NCI-H1417 treated with DMSO at 0.1 percent for 48 hours (cell line): ENCODE data around the gene KDM4C.
"Not testable (repeated sequence)": the region's sequence is repeated elsewhere in the genome, so short reads cannot be mapped to it uniquely, and the experiment has no call there.

Source experiments
- DNase-seq: peaks from one replicate; lab custom pipeline; 2025; lab: John Stamatoyannopoulos, UW

Gene KDM4C

DNA sequence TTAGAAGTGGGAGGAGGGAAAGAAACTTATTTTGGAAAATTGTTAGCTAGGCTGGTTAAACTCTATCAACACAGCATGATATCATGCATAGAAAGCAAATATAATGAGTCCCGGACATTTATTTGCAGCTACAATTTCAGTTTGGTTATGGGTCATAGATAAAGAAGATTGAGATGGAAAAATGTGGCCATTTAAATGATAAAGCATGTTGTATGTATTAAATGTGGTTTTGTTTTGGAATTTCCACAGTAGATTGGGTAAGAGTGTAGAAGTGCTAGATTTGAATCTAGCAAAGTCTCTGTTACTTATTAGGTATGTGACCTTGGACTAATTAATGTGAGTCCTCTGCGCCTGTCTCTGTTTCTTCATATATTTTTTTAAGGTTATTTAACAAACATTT is 217.4 kb downstream of the KDM4C start:
- DNase-seq: no peak

GRCh38 chr9:6977761-6978160 is 220.0 kb downstream of the KDM4C start:
- no peak for DNase-seq

DNA sequence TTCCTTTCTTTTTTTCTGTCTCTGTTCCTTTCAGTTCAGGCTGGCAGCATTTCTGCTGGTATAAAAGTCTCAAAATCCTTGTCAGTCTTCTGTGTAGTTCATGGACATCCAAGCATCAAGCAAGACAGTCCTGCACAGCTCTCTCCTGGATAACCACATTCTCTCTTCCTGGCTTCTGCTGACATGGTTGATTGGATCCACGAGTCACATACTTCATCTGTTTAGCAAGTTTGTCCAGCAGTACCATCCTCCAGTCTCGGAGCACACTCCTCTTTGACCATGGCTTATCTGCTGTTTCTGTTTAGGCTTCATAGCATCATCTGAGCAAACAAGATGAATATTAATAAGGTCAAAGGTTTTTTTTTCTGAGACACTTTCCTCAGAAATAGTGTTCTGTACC is 220.8 kb downstream of the KDM4C start:
- DNase-seq: no peak

- DNase-seq: no peak
Measured at GRCh38 chr9:6984941-6985578, 227.3 kb downstream of the KDM4C start.

GRCh38 chr9:6986141-6986815 is 228.5 kb downstream of the KDM4C start:
- DNase-seq: no peak

GRCh38 chr9:6987381-6987780 is 229.6 kb downstream of the KDM4C start:
- DNase-seq: no peak

- no peak for DNase-seq
Measured at GRCh38 chr9:6991418-6991817, 233.6 kb downstream of the KDM4C start.

GRCh38 chr9:6996061-6996854 is 238.5 kb downstream of the KDM4C start:
- DNase-seq: no peak

DNA sequence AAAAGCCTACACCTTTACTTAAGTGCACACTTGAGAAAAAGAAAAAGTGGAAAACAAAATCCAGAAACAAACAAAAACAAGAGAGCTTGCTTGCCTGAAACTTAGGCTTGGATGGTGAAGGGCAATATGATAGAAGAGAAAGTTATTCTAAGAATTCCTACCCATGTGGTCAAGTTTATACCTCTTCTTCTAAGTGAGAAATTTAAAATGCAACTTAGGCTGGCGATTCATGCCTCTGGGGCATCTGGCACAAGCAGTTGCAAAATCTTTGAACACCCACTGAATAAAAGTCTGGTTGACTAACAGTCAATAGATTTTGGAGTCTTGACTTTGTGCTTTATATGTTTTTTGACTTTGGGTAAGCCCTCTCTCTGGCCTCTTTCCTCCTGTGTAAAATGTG is 239.6 kb downstream of the KDM4C start:
- no peak for DNase-seq

- DNase-seq: no peak
Measured at GRCh38 chr9:6999794-7000193, 242.0 kb downstream of the KDM4C start.

- DNase-seq: no peak
Measured at GRCh38 chr9:7001571-7001970, 243.8 kb downstream of the KDM4C start.

- no peak for DNase-seq
Measured at GRCh38 chr9:7003861-7004260, 246.1 kb downstream of the KDM4C start.

GRCh38 chr9:7006417-7006816 is 248.6 kb downstream of the KDM4C start:
- no peak for DNase-seq

DNA sequence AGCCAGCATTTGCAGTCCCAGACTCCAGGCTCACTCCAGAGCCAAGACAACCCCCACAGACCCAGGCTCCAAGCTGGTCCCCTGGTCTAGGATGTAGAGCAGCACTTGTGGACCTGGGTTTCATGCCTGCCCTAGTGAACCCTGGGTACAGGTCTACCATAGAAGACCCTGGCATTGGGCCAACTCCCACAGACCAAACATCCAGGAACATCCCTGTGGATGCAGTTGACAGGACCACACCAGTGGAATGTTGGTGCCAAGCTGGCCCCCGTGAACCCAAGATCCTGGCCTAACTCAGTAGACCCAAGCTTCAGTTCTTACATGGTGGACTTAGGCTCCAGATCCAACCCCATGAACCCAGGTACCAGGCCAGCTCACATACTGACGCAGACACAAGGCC is 250.6 kb downstream of the KDM4C start:
- DNase-seq: no peak

DNA sequence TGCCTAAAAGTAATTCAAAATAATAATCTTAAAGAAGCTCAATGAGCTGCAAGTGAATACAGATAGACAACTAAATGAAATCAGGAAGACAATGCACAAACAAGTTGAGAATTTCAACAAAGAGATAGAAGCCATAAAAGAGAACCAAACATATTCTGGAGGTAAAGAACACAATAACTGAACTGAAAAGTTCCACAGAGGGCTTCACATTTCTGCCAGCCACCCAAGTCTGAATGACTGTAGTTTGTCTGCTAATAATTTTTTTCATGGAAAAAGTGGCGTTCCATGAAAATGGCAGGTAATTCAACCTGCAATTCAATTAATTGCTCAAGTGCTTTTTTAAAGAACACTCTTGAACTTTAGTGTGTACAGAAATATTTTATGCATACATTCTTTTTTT is 251.3 kb downstream of the KDM4C start:
- DNase-seq: no peak

GRCh38 chr9:7011395-7012067 is 253.8 kb downstream of the KDM4C start:
- no peak for DNase-seq

DNA sequence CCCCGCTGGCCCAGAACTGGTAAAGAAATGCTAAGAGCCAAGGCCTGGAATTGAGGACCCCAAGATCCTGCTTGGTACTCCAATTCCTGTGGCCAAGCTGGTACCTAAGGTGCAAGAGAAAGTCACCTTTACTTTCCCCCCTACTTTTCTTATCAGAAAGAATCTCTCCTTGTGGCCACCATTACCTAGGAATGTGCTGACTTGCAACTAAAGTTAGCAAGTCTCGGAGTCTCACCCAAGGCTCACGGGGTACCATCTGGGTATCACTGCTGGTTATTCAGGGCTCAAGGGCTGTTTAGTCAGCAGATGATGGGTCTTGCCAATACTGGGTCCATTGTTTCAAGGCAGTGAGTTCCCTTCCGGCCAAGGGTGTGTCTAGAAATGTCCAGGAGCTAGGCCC is 270.2 kb downstream of the KDM4C start:
- DNase-seq: no peak

DNA sequence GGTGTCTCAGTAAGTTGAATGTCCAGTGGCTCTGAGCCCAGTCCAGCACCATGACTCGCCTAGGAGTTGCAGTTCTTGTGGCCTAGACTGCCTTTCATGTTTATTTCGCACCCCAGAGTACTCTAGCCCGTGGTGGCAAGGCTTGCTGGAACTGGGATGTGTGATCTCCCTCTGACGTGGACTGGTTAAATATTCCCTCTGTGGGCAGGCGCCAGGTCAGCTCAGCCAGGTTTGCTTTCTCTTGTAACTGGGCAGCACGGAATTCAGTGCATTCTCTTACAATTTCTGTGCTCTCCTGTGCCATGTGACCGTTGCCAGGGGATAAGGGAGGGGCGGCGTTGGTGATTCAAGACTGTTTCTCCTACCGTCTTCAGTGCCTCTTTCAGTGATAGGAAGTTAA is 270.8 kb downstream of the KDM4C start:
- DNase-seq: no peak

GRCh38 chr9:7030943-7031342 is 273.2 kb downstream of the KDM4C start:
- DNase-seq: not testable (repeated sequence)

- DNase-seq: no peak
Measured at GRCh38 chr9:7033076-7034045, 275.6 kb downstream of the KDM4C start.

DNA sequence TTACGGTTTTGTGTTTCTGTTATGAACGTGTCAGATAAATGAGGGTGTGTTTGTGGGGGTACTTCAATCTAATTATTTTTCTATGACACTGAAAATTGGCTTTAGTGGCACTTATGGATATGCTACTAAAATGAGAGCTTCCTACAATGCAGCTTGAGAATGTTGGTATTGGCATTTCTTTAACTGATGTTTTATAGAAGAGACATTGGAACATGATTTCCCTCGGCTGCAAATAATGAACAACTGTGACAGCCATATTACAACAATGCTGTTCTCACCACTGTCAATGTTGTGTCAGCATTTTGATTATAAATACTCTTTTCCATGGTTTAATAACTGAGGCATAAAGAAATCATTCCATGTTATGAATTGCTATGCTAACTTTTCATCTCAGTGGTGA is 279.4 kb downstream of the KDM4C start:
- DNase-seq: no peak
